Erythroblast (primary cell): Measurements from ENCODE around the gene GPC6.

Source experiments
- GATA1 ChIP-seq: IDR thresholded peaks from 2 replicates; pipeline ENCODE4 v1.6.1; 2011; ENCODE audit warnings: low read depth, mild to moderate bottlenecking, control low read depth, low read length, moderate library complexity
- POLR2A ChIP-seq: IDR thresholded peaks from 2 replicates; pipeline ENCODE4 v1.6.1; 2011; ENCODE audit warnings: mild to moderate bottlenecking, low read length

DNA sequence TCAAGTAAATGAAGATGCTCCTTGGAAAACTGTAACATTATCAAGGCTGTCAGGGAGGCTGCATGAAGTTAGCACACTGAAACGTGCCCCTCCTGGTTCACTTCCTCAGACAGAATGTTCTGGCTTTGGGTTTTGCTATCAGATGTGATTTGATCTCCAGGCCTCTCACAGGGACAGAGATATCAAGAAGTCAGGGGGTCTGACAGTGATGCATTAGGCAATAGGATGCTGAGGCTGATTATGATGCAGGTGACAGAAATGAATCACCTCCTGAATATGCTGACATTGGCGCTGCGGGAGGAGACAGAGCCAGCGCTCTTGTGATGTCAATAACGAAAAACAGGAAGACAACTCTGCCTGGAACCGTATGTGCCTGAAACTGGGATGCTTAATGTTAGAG lies 974.4 kb downstream of the GPC6 start:
- TF ChIP-seq POLR2A, result no peak
- TF ChIP-seq GATA1, result no peak
